H1 (cell line): ENCODE measurements around the gene SIGLEC12. TPM values are rescaled to one million over a fixed set of nuclear protein-coding genes. Genes with fewer than 3 reads are reported as not detected.

ENCODE experiments used
- BACH1 ChIP-seq: IDR thresholded peaks from 2 replicates; pipeline ENCODE4 v1.6.1; 2012; ENCODE audit warnings: low read length, improper control_type of control experiment
- CBX5 ChIP-seq: fragments of 300-800, 300-1000 bp; sonication (generic); IDR thresholded peaks from 2 replicates; pipeline ENCODE4 v1.7.1; 2016; ENCODE audit warnings: antibody characterized with exemption, low read length, low read depth
- CBX8 ChIP-seq: fragments of 300-800, 300-1000 bp; sonication (generic); IDR thresholded peaks from 2 replicates; pipeline ENCODE4 v1.7.1; 2016; ENCODE audit warnings: low read depth, low read length, borderline replicate concordance
- CHD2 ChIP-seq: IDR thresholded peaks from 2 replicates; pipeline ENCODE4 v1.6.1; 2012; ENCODE audit warnings: low read length, improper control_type of control experiment
- EGR1 ChIP-seq: IDR thresholded peaks from 2 replicates; pipeline ENCODE4 v1.6.1; 2011; ENCODE audit warnings: low read depth, low read length, borderline replicate concordance
- HDAC6 ChIP-seq: IDR thresholded peaks from one replicate; pipeline ENCODE4 v1.7.1; 2012; ENCODE audit warnings: low read depth, mild to moderate bottlenecking, inconsistent platforms, low read length, moderate library complexity
- KDM4A ChIP-seq: IDR thresholded peaks from one replicate; pipeline ENCODE4 v1.7.1; 2012; ENCODE audit warnings: low read depth, mild to moderate bottlenecking, moderate library complexity, low read length, inconsistent platforms; ENCODE audit not compliant: severe bottlenecking
- KDM5A ChIP-seq: fragments of 200-600 bp; IDR thresholded peaks from 2 replicates; pipeline ENCODE4 v1.7.1; 2012; ENCODE audit warnings: mild to moderate bottlenecking, low read length, inconsistent platforms, mixed read lengths
- MAFK ChIP-seq: IDR thresholded peaks from 2 replicates; pipeline ENCODE4 v1.6.1; 2012; ENCODE audit warnings: low read depth, mild to moderate bottlenecking, improper control_type of control experiment, low read length
- POLR2A ChIP-seq, 2 experiments: IDR thresholded peaks; 1 replicate in 1 of 2; 2 replicates in 1 of 2; pipeline ENCODE4 v1.6.1; 2011; ENCODE audit warnings: low read depth in 2 of 2, low read length in 2 of 2, mild to moderate bottlenecking in 2 of 2; ENCODE audit errors: control extremely low read depth in 1 of 2
- POLR2AphosphoS5 ChIP-seq: IDR thresholded peaks from 2 replicates; pipeline ENCODE4 v1.6.1; 2011; ENCODE audit warnings: low read depth, low read length
- RAD21 ChIP-seq, 2 experiments: IDR thresholded peaks in 1 of 2; conservative IDR thresholded peaks in 1 of 2; 2 replicates each; pipeline ENCODE4 v1.6.1; 2011; ENCODE audit warnings: low read depth in 2 of 2, low read length in 2 of 2, improper control_type of control experiment in 1 of 2, inconsistent platforms in 1 of 2, mild to moderate bottlenecking in 1 of 2, moderate library complexity in 1 of 2
- RXRA ChIP-seq: IDR thresholded peaks from 2 replicates; pipeline ENCODE4 v1.6.1; 2011; ENCODE audit warnings: low read depth, mild to moderate bottlenecking, low read length, moderate library complexity; ENCODE audit not compliant: insufficient read depth
- SIRT6 ChIP-seq: IDR thresholded peaks from one replicate; pipeline ENCODE4 v1.7.1; 2012; ENCODE audit warnings: low read length, inconsistent platforms
- SIX5 ChIP-seq: IDR thresholded peaks from 2 replicates; pipeline ENCODE4 v1.6.1; 2011; ENCODE audit warnings: mild to moderate bottlenecking, low read depth, low read length
- SP1 ChIP-seq: IDR thresholded peaks from 2 replicates; pipeline ENCODE4 v1.6.1; 2011; ENCODE audit warnings: low read depth, low read length
- SRF ChIP-seq: IDR thresholded peaks from 2 replicates; pipeline ENCODE4 v1.6.1; 2011; ENCODE audit warnings: mild to moderate bottlenecking, low read depth, low read length, moderate library complexity
- polyA plus RNA-seq, 7 experiments: library from polyadenylated mRNA; depleted of rRNA in 3 of 7; stranded (reverse) in 5 of 7; unstranded in 2 of 7; fragments of >200 nt in 5 of 7; fragments of 200-250 nt in 2 of 7; gene quantifications; 1 replicate in 5 of 7; 2 replicates in 1 of 7; 4 replicates in 1 of 7; pipeline versions ENCODE4 v1.2.1 to v1.2.3, GENCODE V29; 2011 to 2013; ENCODE audit warnings: missing spikeins in 2 of 7, mixed read lengths in 2 of 7
- total RNA-seq: library from RNA; stranded (reverse); fragmentation: NEBNext Ultra II Directional; extraction: Animal tissue kit (Norgen Biotek cat#: 25700); gene quantifications from 2 replicates; pipeline ENCODE4 v1.2.1, GENCODE V29; 2021
- TF ChIP-seq, protein P1 (sequence below): IDR thresholded peaks from 2 replicates; pipeline ENCODE4 v1.6.1; 2012; ENCODE audit warnings: low read length, inconsistent platforms

The SIGLEC12 gene
- total and polyA plus RNA-seq, 2 of the 8 experiments (the other 6 are each of a cell fraction or from before 2014, with no cell fraction given) = not detected

DNA sequence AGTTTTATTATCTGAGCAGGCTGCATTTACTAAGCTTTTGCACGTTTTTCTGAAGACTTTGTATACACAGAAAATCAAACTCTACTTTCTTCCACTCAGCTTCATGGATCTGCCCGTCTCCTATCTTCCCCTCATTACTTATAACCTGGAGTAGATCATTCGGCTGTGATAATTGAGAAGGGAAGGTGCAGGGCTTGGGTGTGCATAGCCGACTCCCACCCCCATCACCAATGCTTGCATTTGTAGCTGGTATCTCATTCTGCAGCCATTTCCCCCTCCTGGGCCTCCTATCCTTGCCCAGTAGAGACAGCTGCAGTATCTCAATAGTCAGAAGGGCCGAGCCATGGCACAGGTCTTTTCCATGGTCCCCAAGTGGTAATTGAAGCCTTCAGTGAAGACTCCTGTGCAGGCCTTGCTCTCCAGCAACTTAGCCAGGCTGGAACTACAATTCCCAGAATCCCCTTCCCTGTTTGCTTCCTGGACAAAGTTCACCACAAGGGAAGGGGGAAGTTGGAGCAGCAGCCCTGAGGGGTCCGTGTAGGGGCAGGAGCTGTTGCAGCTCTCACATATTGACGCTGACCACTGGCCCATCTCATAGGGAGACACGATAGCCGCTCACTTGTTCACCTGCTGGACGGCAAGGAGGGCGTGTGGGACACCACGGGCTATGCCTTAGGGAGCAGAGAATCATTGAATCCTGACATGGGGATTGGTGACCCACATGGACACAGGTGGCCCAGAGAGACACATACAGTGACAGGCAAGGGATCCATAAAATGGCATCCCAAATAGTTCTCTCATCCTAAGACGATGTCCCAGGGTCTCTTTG is 41.2 kb downstream of the SIGLEC12 start (continued):
- TF ChIP-seq SRF = no peak
- no peak for TF ChIP-seq HDAC6
- TF ChIP-seq SIX5 = peak; percentile 75
- no peak for TF ChIP-seq MAFK
- no peak for TF ChIP-seq KDM5A
- TF ChIP-seq KDM4A = no peak
- no peak for TF ChIP-seq RAD21 (IDR thresholded peaks at IDR 0.05 in 1 of 2, conservative IDR thresholded peaks at IDR 0.05 in 1 of 2; ENCODE audit: low read depth in 2 of 2, low read length in 2 of 2)
- no peak for TF ChIP-seq CBX5
- TF ChIP-seq RXRA = no peak
- no peak for TF ChIP-seq SIRT6
- TF ChIP-seq POLR2AphosphoS5 = no peak
- no peak for TF ChIP-seq EGR1
- TF ChIP-seq, protein P1, sequence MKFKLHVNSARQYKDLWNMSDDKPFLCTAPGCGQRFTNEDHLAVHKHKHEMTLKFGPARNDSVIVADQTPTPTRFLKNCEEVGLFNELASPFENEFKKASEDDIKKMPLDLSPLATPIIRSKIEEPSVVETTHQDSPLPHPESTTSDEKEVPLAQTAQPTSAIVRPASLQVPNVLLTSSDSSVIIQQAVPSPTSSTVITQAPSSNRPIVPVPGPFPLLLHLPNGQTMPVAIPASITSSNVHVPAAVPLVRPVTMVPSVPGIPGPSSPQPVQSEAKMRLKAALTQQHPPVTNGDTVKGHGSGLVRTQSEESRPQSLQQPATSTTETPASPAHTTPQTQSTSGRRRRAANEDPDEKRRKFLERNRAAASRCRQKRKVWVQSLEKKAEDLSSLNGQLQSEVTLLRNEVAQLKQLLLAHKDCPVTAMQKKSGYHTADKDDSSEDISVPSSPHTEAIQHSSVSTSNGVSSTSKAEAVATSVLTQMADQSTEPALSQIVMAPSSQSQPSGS = no peak
- TF ChIP-seq CHD2 = peak; percentile 74
- no peak for TF ChIP-seq POLR2A (IDR thresholded peaks at IDR 0.05; ENCODE audit: control extremely low read depth in 1 of 2, low read depth in 2 of 2, low read length in 2 of 2)
- TF ChIP-seq SP1 = no peak
- TF ChIP-seq BACH1 = no peak
- no peak for TF ChIP-seq CBX8
